ENCODE results near the gene TRIM8. TPM values are rescaled to one million over a fixed set of nuclear protein-coding genes. Genes with fewer than 3 reads are reported as not detected.

The TRIM8 gene
- total RNA-seq, 2 experiments from 2014 or later, result 54.7 to 55.1 TPM

- Mint-ChIP-seq H3K36me3 (no peaks in the 10 kb centered on the region), H3K27me3 (no peaks in the 10 kb centered on the region), H3K27ac (peak overlapping the region; percentile 90), H3K4me3 (no peak overlapping the region), H3K9me3 (no peaks in the 10 kb centered on the region), H3K4me1 (peaks cover 47% of the 10 kb centered on the region)
- ATAC-seq (ENCODE audit: low read depth), result no peak
- POLR2A ChIA-PET, result interaction anchor here (2.3 to 2.8 kb wide), 2 partner anchors 10 to 13 kb away, joined by 14 to 17 read pairs; partner anchors contain the start of gene TRIM8
- DNase-seq, result no peak
Observed at GRCh38 chr10:102631525-102632393, 12.5 kb upstream of the TRIM8 start.

DNA sequence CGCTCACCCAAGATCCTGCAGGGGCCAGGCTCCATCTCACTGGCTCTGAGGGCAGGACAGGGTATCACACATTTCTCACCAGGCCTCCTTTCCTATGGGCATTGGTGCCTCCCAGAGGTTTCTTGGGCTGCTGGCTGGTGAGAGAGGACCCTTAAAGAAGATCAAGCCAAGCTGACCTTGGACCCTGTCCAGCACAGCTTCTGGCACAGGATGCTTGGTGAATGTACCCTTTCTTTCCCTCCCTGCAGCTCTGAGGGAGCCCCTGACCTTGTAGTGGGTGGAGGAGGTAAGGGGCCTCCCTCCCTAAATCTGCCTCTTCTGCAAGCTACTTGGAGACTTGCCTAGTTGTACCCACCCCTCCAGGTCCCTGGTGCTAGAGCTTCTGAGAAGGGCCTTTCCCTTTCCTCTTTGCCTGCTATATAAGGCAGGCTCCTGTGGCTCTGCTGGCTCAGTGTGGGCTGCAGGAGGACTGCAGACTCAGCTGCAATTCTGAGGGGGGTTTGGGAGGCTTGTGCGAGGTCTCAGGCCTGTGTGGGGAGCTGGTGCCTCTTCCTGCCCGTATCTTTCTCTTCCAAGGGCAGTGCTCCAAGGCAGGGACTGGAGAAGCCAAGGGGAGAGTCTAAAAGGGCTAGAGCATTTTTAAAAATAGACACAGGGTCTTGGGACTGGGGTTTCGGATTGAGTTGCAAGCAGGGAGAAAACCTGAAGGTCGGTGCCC lies 11.7 kb upstream of the TRIM8 start:
- DNase-seq (no peak), ATAC-seq (ENCODE audit: low read depth) (peak; percentile 45)
- Mint-ChIP-seq H3K27me3 (no peaks in the 10 kb centered on the region), H3K4me1 (peaks cover 50% of the 10 kb centered on the region), H3K36me3 (no peaks in the 10 kb centered on the region), H3K9me3 (no peaks in the 10 kb centered on the region), H3K27ac (peak overlapping the region; percentile 90), H3K4me3 (peak overlapping the region; percentile 46)
- POLR2A ChIA-PET, result interaction anchor here (0.6 to 2.8 kb wide), 3 partner anchors 10 to 194 kb away, joined by 3 to 17 read pairs (median 14); partner anchors contain the start of gene TRIM8

- no peak for DNase-seq
- ATAC-seq (ENCODE audit: low read depth), result peak; percentile 58
- Mint-ChIP-seq H3K9me3 (no peaks in the 10 kb centered on the region), H3K27ac (peak overlapping the region; percentile 90), H3K36me3 (no peaks in the 10 kb centered on the region), H3K4me3 (peak overlapping the region; percentile 49), H3K27me3 (peaks cover 2% of the 10 kb centered on the region), H3K4me1 (peaks cover 50% of the 10 kb centered on the region)
- POLR2A ChIA-PET, result interaction anchor here (2.3 to 2.8 kb wide), 2 partner anchors 9 to 12 kb away, joined by 14 to 17 read pairs; partner anchors contain the start of gene TRIM8
Observed at GRCh38 chr10:102633287-102633686, 11.0 kb upstream of the TRIM8 start.

DNA sequence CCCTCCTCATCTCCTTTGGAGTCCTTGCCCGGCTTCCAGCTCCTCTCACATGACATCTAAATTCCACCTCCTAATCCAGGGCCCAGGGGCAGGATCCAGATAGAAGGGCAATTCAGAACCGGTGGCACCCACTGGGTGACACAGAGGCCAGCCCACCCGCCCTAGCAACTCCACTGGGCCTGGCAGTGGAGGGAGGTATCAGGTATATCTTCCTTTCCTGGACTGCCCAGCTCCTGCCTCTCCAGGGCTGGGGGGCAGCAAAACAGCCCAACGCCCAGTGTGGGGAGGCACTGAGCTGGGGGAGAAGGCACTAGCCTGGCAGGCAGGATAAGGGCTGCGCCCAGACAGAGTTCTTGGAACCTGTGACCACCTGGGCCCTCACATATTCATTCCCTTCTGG lies 10.4 kb upstream of the TRIM8 start:
- H3K27me3 Mint-ChIP-seq, result peaks cover 2% of the 10 kb centered on the region
- H3K36me3 Mint-ChIP-seq, result no peaks in the 10 kb centered on the region
- H3K9me3 Mint-ChIP-seq, result no peaks in the 10 kb centered on the region
- POLR2A ChIA-PET, result interaction anchor here (2.3 to 2.8 kb wide), 2 partner anchors 8 to 11 kb away, joined by 14 to 17 read pairs; partner anchors contain the start of gene TRIM8
- ATAC-seq (ENCODE audit: low read depth) (no peak), DNase-seq (no peak)
- H3K4me3 Mint-ChIP-seq, result peak overlapping the region; percentile 49
- H3K27ac Mint-ChIP-seq, result peak overlapping the region; percentile 90
- peaks cover 50% of the 10 kb centered on the region for H3K4me1 Mint-ChIP-seq

- DNase-seq, result no peak
- Mint-ChIP-seq H3K4me1 (peaks cover 50% of the 10 kb centered on the region), H3K27me3 (peaks cover 2% of the 10 kb centered on the region), H3K9me3 (no peaks in the 10 kb centered on the region), H3K36me3 (no peaks in the 10 kb centered on the region), H3K27ac (peak overlapping the region; percentile 90), H3K4me3 (no peak overlapping the region)
- POLR2A ChIA-PET, result interaction anchor here (1.6 to 2.5 kb wide), 2 partner anchors 11 to 26 kb away, joined by 5 to 24 read pairs; partner anchors contain the start of gene TRIM8
- ATAC-seq (ENCODE audit: low read depth), result no peak
Observed at GRCh38 chr10:102634686-102635085, 9.6 kb upstream of the TRIM8 start.

DNA sequence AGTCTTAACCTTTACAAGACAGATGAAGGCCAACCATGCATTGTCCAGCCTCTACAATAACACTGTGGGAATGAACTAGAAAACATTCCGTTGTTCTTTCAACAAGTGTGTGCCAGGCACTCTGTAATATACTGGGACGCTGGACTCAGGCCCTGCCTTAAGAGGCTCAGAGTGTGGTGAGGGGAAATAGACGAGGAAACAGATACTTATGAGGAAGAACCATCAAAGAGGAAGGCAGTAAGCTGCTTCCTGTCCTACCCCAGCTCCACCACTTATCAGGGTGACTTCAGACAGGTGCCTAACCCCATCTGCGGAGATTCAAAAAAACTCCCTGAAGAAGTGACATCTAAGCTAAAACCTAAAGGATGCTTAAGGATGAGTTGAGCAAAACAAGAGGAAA lies 8.9 kb upstream of the TRIM8 start:
- Mint-ChIP-seq H3K27me3 (peaks cover 2% of the 10 kb centered on the region), H3K36me3 (no peaks in the 10 kb centered on the region), H3K4me3 (peak overlapping the region; percentile 63), H3K9me3 (no peaks in the 10 kb centered on the region), H3K27ac (peak overlapping the region; percentile 90), H3K4me1 (peaks cover 50% of the 10 kb centered on the region)
- ATAC-seq (ENCODE audit: low read depth), result peak; percentile 62
- DNase-seq, result no peak
- POLR2A ChIA-PET, result interaction anchor here (0.9 to 2.5 kb wide), 6 partner anchors 10 to 133 kb away, joined by 3 to 24 read pairs (median 4); partner anchors contain the start of genes ACTR1A, ARL3, SFXN2 and TRIM8

GRCh38 chr10:102639537-102639936 lies 4.7 kb upstream of the TRIM8 start:
- H3K4me3 Mint-ChIP-seq, result no peak overlapping the region
- ATAC-seq (ENCODE audit: low read depth) (no peak), DNase-seq (no peak)
- H3K27me3 Mint-ChIP-seq, result peaks cover 2% of the 10 kb centered on the region
- H3K36me3 Mint-ChIP-seq, result no peaks in the 10 kb centered on the region
- no peak overlapping the region for H3K27ac Mint-ChIP-seq
- POLR2A ChIA-PET, result no interaction called here
- H3K9me3 Mint-ChIP-seq, result no peaks in the 10 kb centered on the region
- H3K4me1 Mint-ChIP-seq, result peaks cover 24% of the 10 kb centered on the region

- POLR2A ChIA-PET, result interaction anchor here (0.9 to 2.0 kb wide), 16 partner anchors 9 to 191 kb away, joined by 3 to 18 read pairs (median 7); partner anchors contain the start of genes ACTR1A, ARL3, C10orf95 and SFXN2
- Mint-ChIP-seq H3K36me3 (peaks cover 7% of the 10 kb centered on the region), H3K9me3 (no peaks in the 10 kb centered on the region), H3K4me3 (peak overlapping the region; percentile 86), H3K4me1 (peaks cover 15% of the 10 kb centered on the region), H3K27me3 (peaks cover 2% of the 10 kb centered on the region), H3K27ac (peak overlapping the region; percentile 67)
- ATAC-seq (ENCODE audit: low read depth), result no peak
- DNase-seq, result no peak
Observed at GRCh38 chr10:102641402-102641801, 2.9 kb upstream of the TRIM8 start.

DNA sequence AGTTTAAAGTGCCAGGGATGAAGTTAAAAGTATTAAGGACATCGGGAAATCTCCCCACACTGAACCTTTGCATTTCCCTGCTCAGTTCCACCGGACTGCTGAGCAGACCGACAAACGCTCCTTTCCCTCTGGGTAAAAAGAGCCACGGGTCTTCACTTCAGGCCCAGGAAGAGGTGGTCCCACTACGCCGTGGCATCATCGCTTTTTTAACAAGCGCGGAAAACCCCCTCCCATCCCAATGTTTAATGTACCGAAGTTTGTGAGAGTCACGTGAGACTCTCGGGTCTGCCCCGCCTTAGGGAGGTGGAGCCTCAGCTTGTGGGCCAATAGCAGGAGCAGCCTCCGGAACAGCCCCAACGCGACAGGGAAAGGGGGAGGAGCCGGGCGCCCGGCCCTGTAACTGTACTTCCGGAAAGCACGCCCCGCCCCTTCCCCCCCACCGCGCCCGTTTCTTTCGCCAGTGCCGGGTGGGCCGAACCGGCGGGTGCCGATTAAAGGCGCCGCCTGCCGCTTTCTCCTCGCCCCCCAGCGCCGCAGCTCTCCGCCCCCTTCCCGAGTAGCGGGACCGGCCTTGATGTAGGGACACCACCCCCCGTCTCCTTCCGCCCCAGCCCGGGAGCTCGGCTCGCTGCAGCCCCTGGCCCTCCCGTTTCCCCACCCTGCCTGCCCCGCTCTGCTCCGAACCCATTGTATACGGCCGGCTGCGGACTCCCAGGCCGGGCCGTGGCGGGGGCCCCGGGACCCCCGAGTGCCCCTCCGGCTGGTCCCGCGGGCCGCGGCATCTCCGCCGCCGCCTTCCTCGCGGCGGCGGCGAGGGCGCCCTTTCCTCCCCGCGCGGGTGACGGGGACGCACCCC lies 2.2 kb upstream of the TRIM8 start:
- Mint-ChIP-seq H3K36me3 (peaks cover 7% of the 10 kb centered on the region), H3K4me1 (peaks cover 17% of the 10 kb centered on the region), H3K9me3 (no peaks in the 10 kb centered on the region), H3K27ac (peak overlapping the region; percentile 67), H3K27me3 (peaks cover 2% of the 10 kb centered on the region), H3K4me3 (peak overlapping the region; percentile 86)
- POLR2A ChIA-PET, result interaction anchor here (0.6 to 2.0 kb wide), 20 partner anchors 9 to 191 kb away, joined by 3 to 18 read pairs (median 6); partner anchors contain the start of genes ACTR1A, ARL3, C10orf95 and SFXN2
- ATAC-seq (ENCODE audit: low read depth) (peak; percentile 62), DNase-seq (peak; percentile 94)

GRCh38 chr10:102642736-102643335 lies 1.4 kb upstream of the TRIM8 start:
- Mint-ChIP-seq H3K27ac (peak overlapping the region; percentile 84), H3K4me3 (peak overlapping the region; percentile 87), H3K9me3 (no peaks in the 10 kb centered on the region), H3K36me3 (peaks cover 7% of the 10 kb centered on the region), H3K27me3 (peaks cover 2% of the 10 kb centered on the region), H3K4me1 (peaks cover 25% of the 10 kb centered on the region)
- ATAC-seq (ENCODE audit: low read depth) (no peak), DNase-seq (peak; percentile 62)
- POLR2A ChIA-PET, result interaction anchor here (0.9 to 2.0 kb wide), 15 partner anchors 9 to 192 kb away, joined by 3 to 18 read pairs (median 8); partner anchors contain the start of genes ACTR1A, ARL3, C10orf95 and SFXN2

GRCh38 chr10:102643336-102644065 lies 778 bp upstream of the TRIM8 start:
- peak overlapping the region; percentile 84 for H3K27ac Mint-ChIP-seq
- peaks cover 31% of the 10 kb centered on the region for H3K4me1 Mint-ChIP-seq
- peak; percentile 65 for DNase-seq
- peaks cover 7% of the 10 kb centered on the region for H3K36me3 Mint-ChIP-seq
- H3K9me3 Mint-ChIP-seq, result no peaks in the 10 kb centered on the region
- H3K27me3 Mint-ChIP-seq, result no peaks in the 10 kb centered on the region
- H3K4me3 Mint-ChIP-seq, result peak overlapping the region; percentile 87
- peak; percentile 1 for ATAC-seq (ENCODE audit: low read depth)
- POLR2A ChIA-PET, result interaction anchor here (0.6 to 3.9 kb wide), 18 partner anchors 8 to 525 kb away, joined by 3 to 73 read pairs (median 11); partner anchors contain the start of genes ACTR1A, ARL3, SFXN2 and SUFU

Measured in activated naive CD8-positive, alpha-beta T cell treated with anti-CD3 and anti-CD28 coated beads, Interleukin-2, amount 10 ng/mL, durations not matched to agents 7 days and 5 days (primary cell).